ENCODE data around the gene ZNF610. TPM values are rescaled to one million over a fixed set of nuclear protein-coding genes. Genes with fewer than 3 reads are reported as not detected.
A peak's percentile ranks its signal among the peaks of the same experiment; 100 is the strongest.

Gene ZNF610
- total and polyA plus RNA-seq, 2 donors (not counting 1 experiment from before 2014, with no cell fraction given): 1.5 to 3.7 TPM

DNA sequence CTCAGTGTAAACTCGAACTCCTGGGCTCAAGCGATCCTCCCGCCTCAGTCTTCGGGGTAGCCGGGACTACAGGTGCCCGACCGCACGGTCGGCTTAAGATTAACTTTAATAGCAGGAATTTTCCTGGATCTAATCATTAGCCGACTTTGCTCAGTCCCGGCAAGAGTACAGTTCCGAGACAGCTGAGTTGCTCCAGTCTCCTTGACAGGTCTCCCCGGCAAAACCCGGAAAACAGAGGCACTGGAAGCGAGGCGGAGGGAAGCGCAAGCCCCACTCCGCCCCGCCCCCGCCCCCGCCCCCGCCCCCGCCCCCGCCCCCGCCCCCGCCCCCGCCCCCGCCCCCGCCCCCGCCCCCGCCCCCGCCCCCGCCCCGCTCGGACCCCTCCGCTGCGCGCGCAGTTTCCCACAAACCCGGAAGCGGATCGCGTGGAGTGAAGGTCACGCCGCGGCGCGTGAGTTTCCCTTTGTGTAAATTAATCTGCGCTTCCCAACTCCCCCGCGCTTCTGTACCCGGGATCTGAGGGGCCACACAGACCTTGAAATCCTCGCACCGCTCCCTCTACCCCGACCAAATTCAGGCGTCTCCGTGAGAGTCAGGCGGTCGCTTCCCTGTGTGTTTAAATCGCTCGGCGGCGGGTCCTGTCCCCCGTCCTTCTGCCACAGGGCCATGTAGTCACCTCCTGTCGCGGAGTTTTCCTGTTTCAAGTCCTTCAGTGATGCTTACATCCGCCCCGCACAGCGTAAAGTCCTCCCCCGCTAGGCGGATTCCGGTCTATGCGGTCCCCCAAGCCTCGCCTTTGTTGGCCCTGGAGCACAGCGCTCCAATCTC is 39.1 kb upstream of the ZNF610 start, which contains the start of gene ZNF480:
ZNF480 (plus strand) TSS at position 397 of the 828 bp plus-strand sequence. CDS start 3,244 bp downstream, outside the sequence.
- H3K9ac ChIP-seq (ENCODE audit: low read length): peak within 1 kb of the TSS; percentile 99
- H3K27me3 Mint-ChIP-seq: no peaks in the 10 kb centered on the region
- DNase-seq (peak; percentile 91), ATAC-seq (ENCODE audit: low read depth) (peak; percentile 77)
- TF ChIP-seq, protein P1, sequence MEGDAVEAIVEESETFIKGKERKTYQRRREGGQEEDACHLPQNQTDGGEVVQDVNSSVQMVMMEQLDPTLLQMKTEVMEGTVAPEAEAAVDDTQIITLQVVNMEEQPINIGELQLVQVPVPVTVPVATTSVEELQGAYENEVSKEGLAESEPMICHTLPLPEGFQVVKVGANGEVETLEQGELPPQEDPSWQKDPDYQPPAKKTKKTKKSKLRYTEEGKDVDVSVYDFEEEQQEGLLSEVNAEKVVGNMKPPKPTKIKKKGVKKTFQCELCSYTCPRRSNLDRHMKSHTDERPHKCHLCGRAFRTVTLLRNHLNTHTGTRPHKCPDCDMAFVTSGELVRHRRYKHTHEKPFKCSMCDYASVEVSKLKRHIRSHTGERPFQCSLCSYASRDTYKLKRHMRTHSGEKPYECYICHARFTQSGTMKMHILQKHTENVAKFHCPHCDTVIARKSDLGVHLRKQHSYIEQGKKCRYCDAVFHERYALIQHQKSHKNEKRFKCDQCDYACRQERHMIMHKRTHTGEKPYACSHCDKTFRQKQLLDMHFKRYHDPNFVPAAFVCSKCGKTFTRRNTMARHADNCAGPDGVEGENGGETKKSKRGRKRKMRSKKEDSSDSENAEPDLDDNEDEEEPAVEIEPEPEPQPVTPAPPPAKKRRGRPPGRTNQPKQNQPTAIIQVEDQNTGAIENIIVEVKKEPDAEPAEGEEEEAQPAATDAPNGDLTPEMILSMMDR (IDR thresholded peaks at IDR 0.05): no peak
- TF ChIP-seq EZH2 (IDR thresholded peaks at IDR 0.05; ENCODE audit: borderline replicate concordance, insufficient read depth, low read depth, low read length, poor library complexity, severe bottlenecking): no peak
- H3K36me3 ChIP-seq (replicated peaks in 1 of 2; ENCODE audit: control extremely low read depth in 1 of 2, control insufficient read depth in 1 of 2, extremely low read depth in 1 of 2, insufficient read depth in 2 of 2, low read length in 1 of 2): peaks cover 6 to 21% of the 10 kb centered on the region in 2 experiments
- H3K4me2 ChIP-seq (replicated peaks; ENCODE audit: low read depth, low read length, poor library complexity, severe bottlenecking): peak within 1 kb of the TSS; percentile 96
- CTCF ChIA-PET: no interaction called here
- peak within 1 kb of the TSS; percentile 94 to 96 for H3K27ac ChIP-seq (ENCODE audit: low read length in 2 of 2)
- no peaks in the 10 kb centered on the region for H4K20me1 ChIP-seq (ENCODE audit: control insufficient read depth, insufficient read depth, low read length, poor library complexity, severe bottlenecking)
- H3K4me3 Mint-ChIP-seq: peak within 1 kb of the TSS; percentile 96
- peaks cover 11 to 16% of the 10 kb centered on the region in 2 donors for H3K4me1 ChIP-seq (ENCODE audit: control insufficient read depth in 2 of 2, insufficient read depth in 2 of 2, low read length in 2 of 2)
- H3K4me3 ChIP-seq (ENCODE audit: control extremely low read depth in 1 of 5, extremely low read depth in 1 of 5, insufficient read depth in 1 of 5, low read depth in 2 of 5, low read length in 4 of 5): peak within 1 kb of the TSS; percentile 93 to 98 (median 98)
- peaks cover 21% of the 10 kb centered on the region for H3K4me1 Mint-ChIP-seq
- no peaks in the 10 kb centered on the region for H3K27me3 ChIP-seq (replicated peaks in 1 of 4; ENCODE audit: control extremely low read depth in 1 of 4, control insufficient read depth in 3 of 4, insufficient read depth in 4 of 4, low read length in 3 of 4)
- H3K79me2 ChIP-seq (ENCODE audit: control insufficient read depth, insufficient read depth, low read length): peaks cover 16% of the 10 kb centered on the region
- H3K27ac Mint-ChIP-seq: peak within 1 kb of the TSS; percentile 98
- peaks cover 1 to 42% (median 5%) of the 10 kb centered on the region in 3 donors for H3K9me3 ChIP-seq (ENCODE audit: control extremely low read depth in 1 of 3, control insufficient read depth in 2 of 3, insufficient read depth in 1 of 3, low read length in 2 of 3)
- POLR2A ChIA-PET: no interaction called here
- intact Hi-C loops (cut with micrococcal nuclease): loop anchor here (1.0 to 2.0 kb wide), 5 partner anchors 28 to 806 kb away; partner anchors contain the start of genes ZNF160, ZNF766, ZNF808 and ZNF83
- peaks cover 5% of the 10 kb centered on the region for H3K9me3 Mint-ChIP-seq (ENCODE audit: insufficient read depth)
- H2AFZ ChIP-seq (ENCODE audit: insufficient read depth, low read depth, low read length, poor library complexity, severe bottlenecking): peak within 1 kb of the TSS; percentile 92
- whole genome bisulfite sequencing (ENCODE audit: insufficient coverage): under 1% methylated on average over 52 of the region's 75 CpGs
